ENCODE data around the gene ING5.

ING5 gene

GRCh38 chr2:241720099-241720498 lies 18.3 kb downstream of the ING5 start:
- DNase-seq: no peak

GRCh38 chr2:241720560-241720959 lies 18.7 kb downstream of the ING5 start:
- DNase-seq: no peak

- no peak for DNase-seq
These were observed 20.0 kb downstream of the ING5 start for GRCh38 chr2:241721852-241722251.

DNA sequence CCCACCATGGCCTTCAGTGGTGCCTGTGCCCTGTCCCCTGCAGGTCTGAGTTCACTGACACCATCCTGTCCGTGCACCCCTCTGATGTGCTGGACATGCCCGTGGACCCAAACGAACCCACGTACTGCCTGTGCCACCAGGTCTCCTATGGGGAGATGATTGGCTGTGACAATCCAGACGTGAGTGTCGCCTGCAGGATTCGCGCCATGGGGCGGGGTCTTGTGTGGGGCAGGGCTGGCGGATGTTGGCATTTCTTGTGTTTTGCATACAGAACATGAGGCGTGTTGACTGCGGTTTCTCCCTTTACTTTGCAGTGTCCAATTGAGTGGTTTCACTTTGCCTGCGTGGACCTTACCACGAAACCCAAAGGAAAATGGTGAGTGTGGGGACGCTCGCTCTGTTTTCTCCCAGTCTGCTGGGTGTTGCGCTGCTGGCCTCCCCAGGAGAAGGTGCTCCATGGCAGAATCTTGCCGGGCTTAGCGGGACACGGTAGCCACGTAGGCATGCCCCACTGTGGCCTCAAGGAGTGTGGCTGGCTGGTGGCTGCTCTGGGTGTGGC lies 21.1 kb downstream of the ING5 start:
- DNase-seq: no peak

DNA sequence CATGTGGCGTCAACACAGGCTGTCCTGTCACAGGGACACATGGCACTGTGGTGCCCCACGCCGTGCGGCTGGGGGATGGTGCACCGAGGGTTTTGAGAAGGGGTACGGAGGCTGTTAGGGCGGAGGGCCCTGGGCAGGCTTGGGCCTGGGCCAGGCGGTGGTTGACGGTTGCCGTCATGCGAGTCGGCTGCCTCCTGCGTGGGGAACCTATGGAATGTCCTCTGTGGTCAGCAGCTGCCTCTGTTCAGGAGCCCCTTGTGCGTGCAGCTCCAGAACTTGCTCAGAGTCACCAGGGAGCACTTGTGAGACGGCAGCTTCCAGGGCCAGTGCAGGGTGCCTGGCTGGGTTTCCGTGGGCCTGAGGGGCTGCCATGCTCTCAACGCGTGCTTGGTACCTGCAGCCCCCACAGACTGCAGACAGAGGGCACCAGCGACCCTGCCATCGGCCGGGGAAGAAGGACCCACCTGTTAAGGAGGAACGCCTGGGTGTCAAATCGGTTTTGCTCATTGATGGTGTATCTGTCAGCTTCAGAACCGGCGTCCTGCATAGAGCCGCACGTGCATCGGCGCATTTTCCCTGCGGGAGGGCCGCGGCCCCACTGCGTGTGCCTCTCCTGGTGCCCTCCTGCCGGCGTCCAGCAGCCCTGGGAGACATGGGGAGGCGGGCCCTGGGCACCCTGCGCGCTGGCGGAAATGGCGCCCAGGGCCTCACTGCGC lies 22.6 kb downstream of the ING5 start:
- DNase-seq: no peak

DNA sequence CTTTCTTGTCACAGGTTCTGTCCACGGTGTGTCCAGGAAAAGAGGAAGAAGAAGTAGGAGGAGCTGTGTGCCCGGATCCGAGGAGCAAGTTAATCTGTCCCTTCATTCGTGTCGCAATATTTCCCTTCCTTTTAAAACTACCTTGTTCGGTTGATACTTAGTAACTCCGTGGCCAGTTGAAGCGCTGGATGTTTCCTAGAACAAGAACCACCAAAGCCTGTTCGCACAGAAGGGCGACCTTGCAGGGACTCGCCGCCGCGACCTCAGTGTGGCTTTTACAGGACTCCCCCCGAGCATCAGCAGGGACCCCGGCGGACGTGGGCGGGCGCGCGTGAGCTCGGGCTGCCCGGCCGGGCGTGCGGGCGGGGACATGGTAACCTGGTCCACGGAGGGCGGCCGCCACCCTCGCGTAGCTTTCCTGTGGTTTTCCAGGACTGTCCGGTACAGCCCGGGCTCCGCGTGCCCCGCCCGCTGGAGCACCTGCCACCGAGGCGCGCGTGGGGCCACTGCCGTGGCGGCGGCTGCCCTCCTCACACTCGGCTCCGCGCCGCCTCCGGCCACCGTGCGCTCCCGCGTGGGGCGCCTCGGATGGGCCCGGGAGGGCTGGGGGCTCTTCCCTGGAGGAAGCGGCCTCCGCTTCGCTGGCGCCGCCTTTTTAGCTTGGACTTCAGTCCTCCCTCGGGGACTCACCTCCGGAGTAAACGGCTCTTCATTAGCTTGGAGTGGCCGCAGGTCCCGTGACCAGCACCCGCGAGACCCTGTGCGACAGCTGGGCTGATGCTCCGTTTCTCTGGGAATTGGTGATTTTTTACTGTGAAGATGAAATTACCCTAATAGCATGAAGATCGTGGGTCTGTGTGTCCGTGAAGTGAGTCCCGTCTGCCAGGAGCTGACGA lies 23.4 kb downstream of the ING5 start:
- DNase-seq: no peak

DNA sequence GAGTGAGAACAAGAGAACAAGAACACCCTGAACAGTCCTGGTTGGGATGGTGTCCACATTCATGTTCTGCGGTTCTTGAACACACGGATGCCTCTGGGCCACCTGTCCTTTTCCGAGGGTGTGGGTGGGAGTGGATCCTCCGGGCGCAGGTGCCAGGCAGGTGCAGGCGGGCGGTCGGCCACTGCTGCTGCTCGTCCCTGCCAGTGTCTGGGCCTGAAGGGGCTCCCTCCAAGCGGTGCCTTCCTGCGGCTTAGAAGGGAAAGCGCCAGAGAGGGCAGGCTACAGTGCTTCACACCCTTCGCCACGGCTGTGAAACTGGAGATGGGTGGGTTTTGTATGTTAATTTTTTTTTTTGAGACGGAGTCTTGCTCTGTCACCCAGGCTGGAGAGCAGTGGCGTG lies 24.6 kb downstream of the ING5 start:
- DNase-seq: no peak

- DNase-seq: no peak
These were observed 26.2 kb downstream of the ING5 start for GRCh38 chr2:241728000-241728399.

GRCh38 chr2:241728627-241729026 lies 26.8 kb downstream of the ING5 start:
- no peak for DNase-seq

- DNase-seq: peak; percentile 12
These were observed 28.0 kb downstream of the ING5 start for GRCh38 chr2:241729868-241730267.

- DNase-seq: peak; percentile 58
These were observed 28.9 kb downstream of the ING5 start for GRCh38 chr2:241730671-241731293.

DNA sequence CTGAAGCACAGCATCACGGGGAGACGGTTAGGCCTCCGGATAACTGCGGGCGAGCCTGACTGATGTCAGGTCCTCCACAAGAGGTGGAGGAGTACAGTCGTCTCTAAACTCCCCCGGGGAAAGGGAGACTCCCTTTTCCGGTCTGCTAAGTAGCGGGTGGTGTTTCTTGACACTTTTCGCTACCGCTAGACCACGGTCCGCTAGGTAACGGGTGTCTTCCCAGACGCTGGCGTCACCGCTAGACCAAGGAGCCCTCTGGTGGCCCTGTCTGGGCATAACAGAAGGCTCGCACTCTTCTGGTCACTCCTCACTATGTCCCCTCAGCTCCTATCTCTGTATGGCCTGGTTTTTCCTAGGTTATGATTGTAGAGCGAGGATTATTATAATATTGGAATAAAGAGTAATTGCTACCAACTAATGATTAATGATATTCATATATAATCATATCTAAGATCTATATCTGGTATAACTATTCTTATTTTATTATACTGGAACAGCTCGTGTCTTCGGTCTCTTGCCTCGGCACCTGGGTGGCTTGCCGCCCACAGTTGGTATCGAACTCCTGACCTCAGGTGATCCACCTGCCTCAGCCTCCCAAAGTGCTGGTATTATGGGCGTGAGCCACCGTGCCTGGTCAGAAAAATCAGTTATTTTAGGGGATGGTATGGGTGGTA lies 30.8 kb downstream of the ING5 start:
- peak; percentile 44 for DNase-seq

DNA sequence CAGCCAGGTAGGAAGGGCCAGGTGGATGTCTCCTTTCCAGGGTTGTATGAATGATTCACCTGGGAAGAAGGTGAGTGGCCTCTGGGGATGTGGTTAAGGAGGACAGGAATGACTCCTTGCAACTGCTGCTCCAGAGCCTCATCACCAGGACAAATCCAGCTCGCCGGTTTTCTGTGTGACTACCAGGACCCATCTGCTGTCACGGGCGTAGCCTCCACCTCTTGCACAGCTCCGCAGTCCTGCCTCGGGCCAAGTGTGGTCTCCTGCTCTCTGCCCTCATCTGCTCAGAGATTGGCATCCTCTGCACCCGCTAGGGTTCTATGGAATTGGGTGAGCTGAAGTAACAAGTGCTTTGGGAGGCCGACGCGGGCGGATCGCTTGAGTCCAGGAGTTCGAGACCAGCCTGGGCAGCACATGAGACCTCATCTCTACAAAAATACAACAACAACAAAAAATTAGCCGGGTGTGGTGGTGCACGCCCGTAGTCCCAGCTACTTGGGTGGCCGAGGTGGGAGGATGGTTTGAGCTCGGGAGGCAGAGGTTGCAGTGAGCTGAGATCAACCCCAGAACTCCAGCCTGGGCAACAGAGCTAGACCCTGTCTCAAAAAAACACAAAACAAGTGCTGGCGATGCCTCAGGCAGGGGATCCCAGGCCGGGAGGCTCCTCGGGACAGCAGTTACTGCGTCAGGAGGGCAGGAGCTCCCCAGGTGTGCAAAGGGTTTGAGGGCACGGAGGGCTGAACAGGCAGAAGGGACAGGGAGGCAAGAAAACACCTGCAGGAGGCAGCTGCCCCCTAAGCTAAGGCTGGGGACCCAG lies 31.8 kb downstream of the ING5 start:
- DNase-seq: no peak

DNA sequence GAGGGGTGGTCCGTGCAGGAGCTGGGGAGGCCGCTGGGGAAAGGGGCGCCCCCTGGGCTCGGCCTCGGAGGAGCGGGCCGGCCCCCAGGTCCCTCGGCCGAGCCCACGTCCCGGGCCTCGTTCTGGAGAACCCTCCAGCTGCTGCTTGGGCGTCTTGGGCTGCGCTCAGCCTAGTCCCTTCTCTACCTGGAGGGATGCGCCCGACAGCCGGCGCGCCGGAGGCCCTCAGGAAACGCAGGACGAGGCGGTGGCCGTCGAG lies 32.3 kb downstream of the ING5 start:
- DNase-seq: no peak

DNA sequence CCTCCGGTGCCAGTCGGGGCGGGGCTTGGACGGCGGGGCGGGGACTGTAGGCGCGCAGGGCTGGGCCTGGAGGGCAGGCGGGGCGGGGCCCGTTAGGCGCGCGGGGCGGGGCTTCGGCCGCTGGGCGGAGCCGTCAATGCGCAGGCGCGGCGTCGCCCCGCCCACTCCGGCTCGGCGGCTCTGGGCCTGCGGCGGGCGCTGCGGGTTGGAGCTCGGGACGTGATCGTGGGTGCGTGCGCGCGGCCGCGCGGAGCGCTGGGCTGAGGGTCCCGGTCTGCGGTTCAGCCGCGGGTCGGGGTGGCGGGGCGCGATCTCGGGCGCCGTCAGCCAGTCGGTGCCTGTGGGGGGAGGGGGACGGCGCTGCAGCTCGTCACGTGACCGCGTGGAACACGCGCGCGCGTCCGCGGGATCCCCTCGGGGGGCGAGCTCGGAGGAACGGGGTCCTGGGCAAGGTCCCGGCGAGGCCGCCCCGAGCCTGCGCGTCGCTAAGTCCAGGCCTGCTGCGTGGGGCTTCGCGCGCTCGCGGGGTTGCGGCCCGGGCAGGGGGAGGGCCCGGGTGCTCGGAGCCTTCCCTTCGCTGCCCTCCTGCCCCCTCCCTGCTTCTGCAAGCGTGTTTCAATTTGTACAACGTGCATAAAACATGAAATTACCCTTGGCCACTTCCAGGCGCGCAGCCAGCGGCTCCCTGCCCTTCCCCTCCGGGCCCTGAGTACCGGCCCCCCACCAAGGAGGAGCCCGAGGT lies 32.8 kb downstream of the ING5 start, which contains the start of gene D2HGDH:
TSS of gene D2HGDH (plus strand) at position 164 of the 742 bp plus-strand sequence. CDS start 595 bp downstream, outside the sequence.
- peak; percentile 92 for DNase-seq

GRCh38 chr2:241736111-241736510 lies 34.3 kb downstream of the ING5 start:
- DNase-seq: no peak

DNA sequence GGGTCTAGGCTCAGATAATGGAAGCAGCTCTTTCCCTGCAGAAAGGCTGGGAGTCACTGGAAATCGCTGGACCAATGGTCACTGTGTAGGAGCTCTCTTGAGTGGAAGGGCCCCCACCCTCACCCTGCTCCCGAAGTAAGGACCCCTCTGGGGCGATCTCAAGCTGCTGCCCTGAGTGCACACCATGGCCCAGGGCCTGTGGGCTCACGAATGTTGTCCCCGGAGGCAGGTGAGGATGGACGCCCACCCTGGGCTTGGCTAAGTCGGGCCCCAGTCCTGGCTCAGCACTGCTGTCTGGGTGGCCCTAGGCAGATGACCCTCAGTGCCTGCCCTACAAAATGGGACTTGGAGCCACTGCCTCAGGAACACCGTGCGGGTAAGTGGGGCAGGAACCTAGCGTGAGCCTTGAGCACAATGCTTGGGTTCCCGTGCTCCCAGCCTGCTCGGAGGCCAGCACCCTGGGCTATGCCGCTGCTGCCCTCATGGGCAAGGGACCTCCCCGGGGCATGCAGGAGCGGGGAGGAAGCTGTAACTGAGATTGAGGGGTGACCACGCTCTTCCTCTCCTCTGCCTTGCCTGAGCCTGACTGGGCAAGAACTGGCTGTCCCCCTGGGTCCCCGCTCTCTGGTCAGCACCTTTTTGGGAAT lies 36.3 kb downstream of the ING5 start:
- no peak for DNase-seq

DNA sequence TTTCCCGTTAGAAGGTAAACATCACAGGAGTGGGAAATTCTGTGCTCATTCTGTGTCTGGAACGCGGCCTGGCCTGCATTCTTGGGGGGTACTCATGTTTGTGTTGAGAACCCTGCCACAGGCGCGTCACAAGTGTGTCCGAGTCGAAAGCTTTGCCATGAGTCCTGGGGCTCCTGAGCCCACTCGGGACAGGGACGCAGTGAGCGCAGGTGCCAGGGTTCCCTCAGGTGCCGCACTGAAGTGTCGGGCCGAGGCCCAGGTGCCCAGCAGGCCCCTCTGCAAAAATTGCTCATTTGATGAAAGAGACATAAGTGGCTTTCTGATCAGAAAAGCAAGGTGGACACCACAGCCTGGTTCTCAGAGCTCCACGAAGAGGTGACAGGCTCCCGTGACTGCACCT lies 37.3 kb downstream of the ING5 start:
- no peak for DNase-seq

- DNase-seq: peak; percentile 57
These were observed 37.8 kb downstream of the ING5 start for GRCh38 chr2:241739651-241740050.

DNA sequence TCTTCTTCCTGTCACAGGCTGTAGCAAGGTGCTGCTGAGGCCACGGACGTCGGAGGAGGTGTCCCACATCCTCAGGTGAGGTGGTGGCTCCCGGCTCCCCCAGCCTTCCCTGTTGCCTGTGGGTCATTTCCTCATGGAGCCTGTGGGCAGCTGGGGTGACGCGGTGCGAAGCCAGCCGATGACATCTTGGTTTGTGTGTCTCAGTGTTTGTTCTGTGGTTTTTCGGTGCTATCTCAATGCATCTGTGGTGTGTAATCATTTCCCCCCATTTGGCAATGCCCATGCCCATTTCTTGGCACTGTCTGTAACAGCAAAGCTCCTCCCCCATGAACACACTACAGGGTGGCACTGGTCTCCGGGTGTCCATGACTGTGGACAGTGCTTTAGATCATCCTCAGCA lies 39.2 kb downstream of the ING5 start:
- DNase-seq: peak; percentile 82
